A549 (cell line): Measurements from ENCODE around the gene BABAM1. TPM values are rescaled to one million over a fixed set of nuclear protein-coding genes. Genes with fewer than 3 reads are reported as not detected.
A peak's percentile ranks its signal among the peaks of the same experiment; 100 is the strongest.
"Not testable (repeated sequence)": the region's sequence is repeated elsewhere in the genome, so short reads cannot be mapped to it uniquely, and the experiment has no call there.

Experiments used
- ATAC-seq, 2 experiments: fragments of 200-7000 bp in 1 of 2; fragments of >200 bp in 1 of 2; cut with Nextera tagmentation in 1 of 2; cut with Tn5 transposase in 1 of 2; 3 replicates each; pipeline versions ENCODE4 v1.8.0 to v1.9.1; 2018 to 2020; ENCODE audit warnings: mild to moderate bottlenecking in 1 of 2, moderate library complexity in 1 of 2
- CTCF ChIA-PET: fragments of 300-600 bp; sonication (Branson Sonifier 250); formaldehyde crosslinking; extraction: SDS; loops from one replicate; lab custom pipeline; 2021; ENCODE audit warnings: antibody characterized with exemption, inconsistent platforms; lab: Yijun Ruan, JAX
- POLR2A ChIA-PET: fragments of 350-600 bp; formaldehyde crosslinking; extraction: SDS; loops from one replicate; lab custom pipeline; 2021; ENCODE audit warnings: antibody characterized with exemption, inconsistent platforms; lab: Yijun Ruan, JAX
- DNase-seq, 2 experiments: peaks; one replicate each; pipeline versions ENCODE4 v3.0.0 to v3.0.0-alpha.2; 2011 to 2016; ENCODE audit warnings: low read depth in 1 of 2, low spot score in 1 of 2
- FAIRE-seq: peaks from 2 replicates; lab custom pipeline; 2011; peaks lifted over from hg19 to GRCh38; lab: Jason Lieb, UNC
- H3K27ac ChIP-seq, 2 experiments: fragments of >200 bp; sonication (Bioruptor Twin); formaldehyde crosslinking; 3 replicates each; pipeline ENCODE4 v1.5.1; 2016 to 2017
- H3K4me1 ChIP-seq: fragments of >200 bp; sonication (Bioruptor Twin); formaldehyde crosslinking; 3 replicates; pipeline ENCODE4 v1.6.1; 2016
- H3K4me2 ChIP-seq: fragments of >200 bp; sonication (Bioruptor Twin); formaldehyde crosslinking; 3 replicates; pipeline ENCODE4 v1.6.1; 2016
- H3K4me3 ChIP-seq: fragments of >200 bp; sonication (Bioruptor Twin); formaldehyde crosslinking; 3 replicates; pipeline ENCODE4 v1.5.1; 2016
- H3K9me3 ChIP-seq: fragments of >200 bp; sonication (Bioruptor Twin); formaldehyde crosslinking; 3 replicates; pipeline ENCODE4 v1.6.1; 2016
- CEBPB ChIP-seq, 2 experiments: fragments of >200 bp in 1 of 2; sonication (Bioruptor Twin) in 1 of 2; formaldehyde crosslinking in 1 of 2; IDR thresholded peaks; 2 replicates each; pipeline ENCODE4 v1.6.1; 2012 to 2016
- EHF ChIP-seq: fragments of 250-450 bp; sonication (Bioruptor Pico); IDR thresholded peaks from 2 replicates; pipeline ENCODE4 v1.5.0; 2020; ENCODE audit warnings: mild to moderate bottlenecking
- EHMT2 ChIP-seq: fragments of 200-600 bp; sonication (generic); IDR thresholded peaks from 2 replicates; pipeline ENCODE4 v1.6.1; 2016; ENCODE audit warnings: antibody characterized with exemption, low read depth, mild to moderate bottlenecking, moderate library complexity
- FOSB ChIP-seq: fragments of 250-450 bp; sonication (Bioruptor Pico); IDR thresholded peaks from 2 replicates; pipeline ENCODE4 v1.5.0; 2020; ENCODE audit warnings: mild to moderate bottlenecking, moderate library complexity
- GATA3 ChIP-seq: IDR thresholded peaks from 2 replicates; pipeline ENCODE4 v1.6.1; 2012; ENCODE audit warnings: borderline replicate concordance
- KDM1A ChIP-seq: fragments of 200-600 bp; sonication (generic); IDR thresholded peaks from 2 replicates; pipeline ENCODE4 v1.6.1; 2016; ENCODE audit warnings: low read depth, mild to moderate bottlenecking
- KDM5A ChIP-seq: fragments of 200-600 bp; sonication (generic); IDR thresholded peaks from 2 replicates; pipeline ENCODE4 v1.6.1; 2016; ENCODE audit warnings: antibody characterized with exemption, mild to moderate bottlenecking
- MAZ ChIP-seq: fragments of 150-350 bp; IDR thresholded peaks from 2 replicates; pipeline ENCODE4 v1.6.1; 2014; ENCODE audit warnings: antibody characterized with exemption, low read depth, low read length, borderline replicate concordance
- NFE2L2 ChIP-seq: fragments of 150-350 bp; conservative IDR thresholded peaks from 2 replicates; pipeline ENCODE4 v1.6.1; 2014; ENCODE audit warnings: low read length
- PHF8 ChIP-seq: fragments of 200-600 bp; sonication (generic); IDR thresholded peaks from 2 replicates; pipeline ENCODE4 v1.6.1; 2016; ENCODE audit warnings: low read depth, mild to moderate bottlenecking, antibody characterized with exemption, moderate library complexity, borderline replicate concordance
- RFX5 ChIP-seq: fragments of 450-650 bp; IDR thresholded peaks from 2 replicates; pipeline ENCODE4 v1.7.1; 2014; ENCODE audit warnings: antibody characterized with exemption, mild to moderate bottlenecking, moderate library complexity
- RNF2 ChIP-seq: fragments of 200-600 bp; sonication (generic); IDR thresholded peaks from 2 replicates; pipeline ENCODE4 v1.6.1; 2016; ENCODE audit warnings: low read depth, mild to moderate bottlenecking, antibody characterized with exemption, moderate library complexity, borderline replicate concordance
- TFCP2L1 ChIP-seq: fragments of 250-450 bp; sonication (Bioruptor Pico); IDR thresholded peaks from 2 replicates; pipeline ENCODE4 v1.5.0; 2021; ENCODE audit warnings: mild to moderate bottlenecking
- ZC3H11A ChIP-seq: fragments of 450-650 bp; IDR thresholded peaks from 2 replicates; pipeline ENCODE4 v1.6.1; 2014; ENCODE audit warnings: antibody characterized with exemption, mild to moderate bottlenecking
- WGBS: methylation state at CpG from one replicate; pipeline ENCODE4 v1.1.6; 2017; ENCODE audit errors: missing lambda C conversion rate; 5-methylcytosine and 5-hydroxymethylcytosine counted together
- polyA plus RNA-seq, 4 experiments: library from polyadenylated mRNA; depleted of rRNA in 3 of 4; stranded (reverse); fragments of >200 nt; fragmentation: RNase III in 1 of 4; extraction: RNeasy Plus Mini Kit Qiagen cat#74134 plus additional on column Dnase treatment in 1 of 4; gene quantifications; 2 replicates in 3 of 4; 3 replicates in 1 of 4; pipeline ENCODE4 v1.2.3, GENCODE V29; 2011 to 2017
- TF ChIP-seq, protein P1 (sequence below): IDR thresholded peaks from 2 replicates; pipeline ENCODE4 v1.6.1; 2012
- TF ChIP-seq, protein P2 (sequence below): fragments of 200-600 bp; sonication (generic); IDR thresholded peaks from 2 replicates; pipeline ENCODE4 v1.6.1; 2016; ENCODE audit warnings: antibody characterized with exemption, mild to moderate bottlenecking, moderate library complexity
- TF ChIP-seq, protein P3 (sequence below): fragments of >200 bp; sonication (Bioruptor Twin); formaldehyde crosslinking; IDR thresholded peaks from 3 replicates; pipeline ENCODE4 v1.6.1; 2016

Gene BABAM1
- polyA plus RNA-seq, 2 of the 4 experiments (the other 2 are of a cell fraction), result 56.0 to 67.6 TPM

DNA sequence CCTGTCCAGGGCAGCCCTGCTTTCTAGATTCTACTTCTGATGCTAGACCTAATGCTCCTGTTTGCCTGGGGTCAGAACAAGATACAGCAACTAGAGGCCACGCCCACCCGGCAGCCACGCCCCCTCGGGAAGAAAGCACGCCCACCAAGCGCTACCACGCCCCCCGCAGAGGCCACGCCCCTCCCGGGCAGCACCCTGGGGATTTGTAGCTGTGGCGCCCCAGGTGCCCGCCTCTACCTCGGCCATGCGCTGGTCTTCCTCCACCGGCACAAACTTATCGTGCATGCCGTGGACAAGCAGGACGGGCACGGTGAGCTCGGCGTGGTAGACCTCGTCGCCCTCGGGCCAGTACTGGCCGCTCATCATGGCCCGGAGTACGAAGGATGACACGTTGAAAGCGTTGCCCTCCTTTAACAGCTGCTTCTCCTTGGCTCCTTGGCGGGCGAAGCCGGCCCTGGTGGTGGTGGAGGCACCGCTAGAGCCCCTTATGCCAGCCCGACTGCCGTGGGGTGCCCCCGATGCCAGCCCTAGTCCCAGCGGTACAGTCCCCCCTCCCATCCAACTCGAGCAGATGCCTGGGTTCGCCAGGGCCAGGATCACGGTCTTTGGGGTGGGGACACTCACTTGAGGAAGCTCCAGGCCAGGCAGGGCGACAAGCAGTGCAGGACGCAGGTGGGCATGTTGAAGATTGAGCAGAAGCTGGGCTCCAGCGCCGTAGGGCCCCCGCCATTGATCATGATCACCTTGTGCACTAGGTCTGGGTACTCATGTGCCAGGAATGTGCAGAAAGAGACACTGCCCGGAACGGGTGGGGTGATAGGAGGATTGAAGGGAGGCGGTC, 27.0 kb downstream of the BABAM1 start:
- Histone ChIP-seq H3K9me3 (0 out of 3 replicates have a peak, but pooled peaks cover 3% of the 10 kb centered on the region), H3K4me3 (no peak overlapping the region), H3K4me2 (peak overlapping the region; percentile 91; the same call in 2 of the 3 replicates), H3K27ac (no peak overlapping the region), H3K4me1 (peaks cover 23% of the 10 kb centered on the region; the same call in 2 of the 3 replicates)
- ChIA-PET CTCF (interaction anchor here (0.6 to 9.0 kb wide), 3 partner anchors 11 to 40 kb away, joined by 3 to 98 read pairs (median 3); partner anchors contain the start of genes ABHD8, DDA1 and MRPL34), POLR2A (interaction anchor here (0.6 kb wide), 1 partner anchor 23 kb away, joined by 3 read pairs; no protein-coding TSS in a partner anchor)
- FAIRE-seq, result no peak
- ATAC-seq, result 0 out of 6 replicates have a peak, but pooled peaks of 1 of the 2 experiments have one; percentile 8
- DNase-seq, result peak; percentile 42 to 60
- 88% methylated on average over 7 of the region's 48 CpGs for WGBS
- no peak for TF ChIP-seq KDM1A
- TF ChIP-seq RFX5, result no peak
- TF ChIP-seq KDM5A, result no peak
- no peak for TF ChIP-seq GATA3
- no peak for TF ChIP-seq FOSB (CRISPR knock-in tag)
- no peak for TF ChIP-seq RNF2
- TF ChIP-seq NFE2L2, result no peak
- TF ChIP-seq EHF, result no peak
- TF ChIP-seq, protein P1, sequence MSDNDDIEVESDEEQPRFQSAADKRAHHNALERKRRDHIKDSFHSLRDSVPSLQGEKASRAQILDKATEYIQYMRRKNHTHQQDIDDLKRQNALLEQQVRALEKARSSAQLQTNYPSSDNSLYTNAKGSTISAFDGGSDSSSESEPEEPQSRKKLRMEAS, result no peak
- no peak for TF ChIP-seq PHF8
- TF ChIP-seq, protein P2, sequence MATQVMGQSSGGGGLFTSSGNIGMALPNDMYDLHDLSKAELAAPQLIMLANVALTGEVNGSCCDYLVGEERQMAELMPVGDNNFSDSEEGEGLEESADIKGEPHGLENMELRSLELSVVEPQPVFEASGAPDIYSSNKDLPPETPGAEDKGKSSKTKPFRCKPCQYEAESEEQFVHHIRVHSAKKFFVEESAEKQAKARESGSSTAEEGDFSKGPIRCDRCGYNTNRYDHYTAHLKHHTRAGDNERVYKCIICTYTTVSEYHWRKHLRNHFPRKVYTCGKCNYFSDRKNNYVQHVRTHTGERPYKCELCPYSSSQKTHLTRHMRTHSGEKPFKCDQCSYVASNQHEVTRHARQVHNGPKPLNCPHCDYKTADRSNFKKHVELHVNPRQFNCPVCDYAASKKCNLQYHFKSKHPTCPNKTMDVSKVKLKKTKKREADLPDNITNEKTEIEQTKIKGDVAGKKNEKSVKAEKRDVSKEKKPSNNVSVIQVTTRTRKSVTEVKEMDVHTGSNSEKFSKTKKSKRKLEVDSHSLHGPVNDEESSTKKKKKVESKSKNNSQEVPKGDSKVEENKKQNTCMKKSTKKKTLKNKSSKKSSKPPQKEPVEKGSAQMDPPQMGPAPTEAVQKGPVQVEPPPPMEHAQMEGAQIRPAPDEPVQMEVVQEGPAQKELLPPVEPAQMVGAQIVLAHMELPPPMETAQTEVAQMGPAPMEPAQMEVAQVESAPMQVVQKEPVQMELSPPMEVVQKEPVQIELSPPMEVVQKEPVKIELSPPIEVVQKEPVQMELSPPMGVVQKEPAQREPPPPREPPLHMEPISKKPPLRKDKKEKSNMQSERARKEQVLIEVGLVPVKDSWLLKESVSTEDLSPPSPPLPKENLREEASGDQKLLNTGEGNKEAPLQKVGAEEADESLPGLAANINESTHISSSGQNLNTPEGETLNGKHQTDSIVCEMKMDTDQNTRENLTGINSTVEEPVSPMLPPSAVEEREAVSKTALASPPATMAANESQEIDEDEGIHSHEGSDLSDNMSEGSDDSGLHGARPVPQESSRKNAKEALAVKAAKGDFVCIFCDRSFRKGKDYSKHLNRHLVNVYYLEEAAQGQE, result no peak
- no peak for TF ChIP-seq ZC3H11A
- no peak for TF ChIP-seq EHMT2
- TF ChIP-seq TFCP2L1 (CRISPR knock-in tag), result no peak
- no peak for TF ChIP-seq MAZ
- TF ChIP-seq, protein P3, sequence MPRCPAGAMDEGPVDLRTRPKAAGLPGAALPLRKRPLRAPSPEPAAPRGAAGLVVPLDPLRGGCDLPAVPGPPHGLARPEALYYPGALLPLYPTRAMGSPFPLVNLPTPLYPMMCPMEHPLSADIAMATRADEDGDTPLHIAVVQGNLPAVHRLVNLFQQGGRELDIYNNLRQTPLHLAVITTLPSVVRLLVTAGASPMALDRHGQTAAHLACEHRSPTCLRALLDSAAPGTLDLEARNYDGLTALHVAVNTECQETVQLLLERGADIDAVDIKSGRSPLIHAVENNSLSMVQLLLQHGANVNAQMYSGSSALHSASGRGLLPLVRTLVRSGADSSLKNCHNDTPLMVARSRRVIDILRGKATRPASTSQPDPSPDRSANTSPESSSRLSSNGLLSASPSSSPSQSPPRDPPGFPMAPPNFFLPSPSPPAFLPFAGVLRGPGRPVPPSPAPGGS, result no peak
- TF ChIP-seq CEBPB (IDR thresholded peaks at IDR 0.05), result no peak

DNA sequence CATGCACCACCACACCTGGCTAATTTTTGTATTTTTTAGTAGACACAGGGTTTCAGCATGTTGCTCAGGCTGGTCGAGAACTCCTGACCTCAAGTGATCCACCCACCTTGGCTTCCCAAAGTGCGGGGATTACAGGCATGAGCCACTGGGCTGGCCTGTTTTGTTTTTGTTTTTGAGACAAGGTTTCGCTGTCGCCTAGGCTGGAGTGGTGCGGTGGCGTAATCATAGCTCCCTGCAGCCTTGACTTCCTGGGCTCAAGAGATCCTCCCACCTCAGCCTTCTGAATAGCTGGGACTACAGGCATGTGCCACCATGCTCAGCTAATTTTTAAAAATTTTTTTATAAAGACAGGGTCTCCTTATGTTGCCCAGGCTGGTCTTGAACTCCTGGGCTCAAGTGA, 28.3 kb downstream of the BABAM1 start:
- H3K4me3 ChIP-seq, H3K4me2 ChIP-seq, DNase-seq, H3K9me3 ChIP-seq, POLR2A ChIA-PET, ATAC-seq, FAIRE-seq: not testable (repeated sequence)
- CTCF ChIA-PET, result interaction anchor here (1.1 to 9.0 kb wide), 2 partner anchors 10 to 38 kb away, joined by 3 to 98 read pairs; partner anchors contain the start of genes ABHD8, DDA1 and MRPL34
- peak overlapping the region in 1 of 2 experiments; percentile 40; a peak in 3 of 6 replicates for H3K27ac ChIP-seq
- 98% methylated on average over 6 of the region's 6 CpGs for WGBS
- peaks cover 23% of the 10 kb centered on the region; the same call in 2 of the 3 replicates for H3K4me1 ChIP-seq
